HG03039 (cell line): Measurements from ENCODE around the gene WDR91.

ENCODE experiments used
- ATAC-seq: cut with Tn5 transposase; IDR thresholded peaks from one replicate; pipeline ENCODE4 v1.9.1; 2021; ENCODE audit warnings: mild to moderate bottlenecking, moderate library complexity; ENCODE audit not compliant: unreplicated experiment

Gene WDR91

GRCh38 chr7:135200821-135201331 is 10.4 kb downstream of the WDR91 start:
- no peak for ATAC-seq

- ATAC-seq = no peak
Measured at GRCh38 chr7:135199439-135199838, 11.9 kb downstream of the WDR91 start.

GRCh38 chr7:135197906-135198655 is 13.2 kb downstream of the WDR91 start:
- ATAC-seq = no peak

GRCh38 chr7:135197343-135197742 is 14.0 kb downstream of the WDR91 start:
- no peak for ATAC-seq

GRCh38 chr7:135195968-135196629 is 15.2 kb downstream of the WDR91 start:
- no peak for ATAC-seq

GRCh38 chr7:135195156-135195555 is 16.2 kb downstream of the WDR91 start:
- ATAC-seq = no peak

- no peak for ATAC-seq
Measured at GRCh38 chr7:135194494-135195095, 16.7 kb downstream of the WDR91 start.

GRCh38 chr7:135193615-135194081 is 17.7 kb downstream of the WDR91 start:
- no peak for ATAC-seq

GRCh38 chr7:135192914-135193536 is 18.3 kb downstream of the WDR91 start:
- ATAC-seq = no peak

GRCh38 chr7:135190703-135191102 is 20.6 kb downstream of the WDR91 start:
- ATAC-seq = no peak

- no peak for ATAC-seq
Measured at GRCh38 chr7:135189961-135190360, 21.4 kb downstream of the WDR91 start.

- ATAC-seq = no peak
Measured at GRCh38 chr7:135189221-135189662, 22.1 kb downstream of the WDR91 start.

- no peak for ATAC-seq
Measured at GRCh38 chr7:135188298-135188984, 22.9 kb downstream of the WDR91 start.

- ATAC-seq = peak; percentile 41
Measured at GRCh38 chr7:135186841-135187253, 24.5 kb downstream of the WDR91 start.

- no peak for ATAC-seq
Measured at GRCh38 chr7:135186261-135186540, 25.1 kb downstream of the WDR91 start.

- no peak for ATAC-seq
Measured at GRCh38 chr7:135185471-135186260, 25.7 kb downstream of the WDR91 start.

- ATAC-seq = no peak
Measured at GRCh38 chr7:135184254-135184841, 27.0 kb downstream of the WDR91 start.

- ATAC-seq = no peak
Measured at GRCh38 chr7:135183478-135183877, 27.8 kb downstream of the WDR91 start.

- ATAC-seq = no peak
Measured at GRCh38 chr7:135181929-135182678, 29.2 kb downstream of the WDR91 start.
